Ishikawa (cell line): Measurements from ENCODE around the gene TLE1.

Experiments used
- CEBPB ChIP-seq: IDR thresholded peaks from 2 replicates; pipeline ENCODE4 v1.6.1; 2012
- CREB1 ChIP-seq: IDR thresholded peaks from 2 replicates; pipeline ENCODE4 v1.6.1; 2012; ENCODE audit warnings: low read depth
- TAF1 ChIP-seq: IDR thresholded peaks from 2 replicates; pipeline ENCODE4 v1.6.1; 2012; ENCODE audit warnings: low read depth, mild to moderate bottlenecking
- TCF12 ChIP-seq: IDR thresholded peaks from 2 replicates; pipeline ENCODE4 v1.6.1; 2012; ENCODE audit warnings: low read depth
- TEAD4 ChIP-seq: IDR thresholded peaks from 2 replicates; pipeline ENCODE4 v1.6.1; 2012
- ZBTB7A ChIP-seq: IDR thresholded peaks from 2 replicates; pipeline ENCODE4 v1.6.1; 2012; ENCODE audit warnings: low read depth
- TF ChIP-seq, protein P1 (sequence below): IDR thresholded peaks from 2 replicates; pipeline ENCODE4 v1.6.1; 2012; ENCODE audit warnings: low read depth, mild to moderate bottlenecking
- TF ChIP-seq, protein P2 (sequence below): IDR thresholded peaks from 2 replicates; pipeline ENCODE4 v1.6.1; 2012

DNA sequence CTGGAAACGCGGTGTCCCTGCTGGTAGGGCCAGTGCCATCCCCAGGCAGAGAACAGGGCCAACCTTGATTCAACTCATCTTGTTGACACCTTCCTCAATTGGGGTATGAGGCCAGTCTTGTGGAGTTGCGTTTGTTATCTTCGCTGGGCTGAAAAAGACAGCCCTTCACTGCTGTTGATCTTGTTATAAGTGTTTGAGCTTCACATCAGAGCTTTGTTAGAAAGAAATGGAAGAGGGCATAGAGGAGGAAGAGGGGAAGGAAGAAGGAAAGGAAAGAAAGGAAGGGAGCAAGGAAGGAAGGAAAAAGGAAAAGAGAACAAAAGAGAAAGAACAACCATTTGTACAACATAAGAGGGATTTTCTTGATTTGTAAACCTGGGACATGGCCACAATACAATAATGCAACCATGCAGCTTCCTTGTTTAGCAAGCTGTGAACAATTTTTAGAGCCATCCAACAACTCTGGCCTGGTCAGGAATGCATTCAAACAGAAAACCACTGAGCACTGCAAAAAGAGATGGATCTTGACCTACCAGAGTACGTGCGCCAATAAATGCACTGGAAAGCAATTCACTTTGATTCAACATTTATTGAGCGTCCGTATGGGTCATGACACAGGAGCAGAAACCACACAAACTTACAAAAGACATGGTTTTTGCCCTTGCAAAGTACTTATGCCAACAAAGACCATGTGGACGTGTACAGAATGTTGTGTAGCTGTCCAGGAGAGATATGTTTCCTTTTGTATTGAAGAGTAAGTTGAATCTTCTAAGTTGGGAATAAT lies 152.9 kb downstream of the TLE1 start:
- TF ChIP-seq TAF1 (no peak), CEBPB (no peak), CREB1 (no peak), ZBTB7A (no peak), TCF12 (no peak), TEAD4 (no peak)
- TF ChIP-seq, protein P1, sequence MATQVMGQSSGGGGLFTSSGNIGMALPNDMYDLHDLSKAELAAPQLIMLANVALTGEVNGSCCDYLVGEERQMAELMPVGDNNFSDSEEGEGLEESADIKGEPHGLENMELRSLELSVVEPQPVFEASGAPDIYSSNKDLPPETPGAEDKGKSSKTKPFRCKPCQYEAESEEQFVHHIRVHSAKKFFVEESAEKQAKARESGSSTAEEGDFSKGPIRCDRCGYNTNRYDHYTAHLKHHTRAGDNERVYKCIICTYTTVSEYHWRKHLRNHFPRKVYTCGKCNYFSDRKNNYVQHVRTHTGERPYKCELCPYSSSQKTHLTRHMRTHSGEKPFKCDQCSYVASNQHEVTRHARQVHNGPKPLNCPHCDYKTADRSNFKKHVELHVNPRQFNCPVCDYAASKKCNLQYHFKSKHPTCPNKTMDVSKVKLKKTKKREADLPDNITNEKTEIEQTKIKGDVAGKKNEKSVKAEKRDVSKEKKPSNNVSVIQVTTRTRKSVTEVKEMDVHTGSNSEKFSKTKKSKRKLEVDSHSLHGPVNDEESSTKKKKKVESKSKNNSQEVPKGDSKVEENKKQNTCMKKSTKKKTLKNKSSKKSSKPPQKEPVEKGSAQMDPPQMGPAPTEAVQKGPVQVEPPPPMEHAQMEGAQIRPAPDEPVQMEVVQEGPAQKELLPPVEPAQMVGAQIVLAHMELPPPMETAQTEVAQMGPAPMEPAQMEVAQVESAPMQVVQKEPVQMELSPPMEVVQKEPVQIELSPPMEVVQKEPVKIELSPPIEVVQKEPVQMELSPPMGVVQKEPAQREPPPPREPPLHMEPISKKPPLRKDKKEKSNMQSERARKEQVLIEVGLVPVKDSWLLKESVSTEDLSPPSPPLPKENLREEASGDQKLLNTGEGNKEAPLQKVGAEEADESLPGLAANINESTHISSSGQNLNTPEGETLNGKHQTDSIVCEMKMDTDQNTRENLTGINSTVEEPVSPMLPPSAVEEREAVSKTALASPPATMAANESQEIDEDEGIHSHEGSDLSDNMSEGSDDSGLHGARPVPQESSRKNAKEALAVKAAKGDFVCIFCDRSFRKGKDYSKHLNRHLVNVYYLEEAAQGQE = no peak
- TF ChIP-seq, protein P2, sequence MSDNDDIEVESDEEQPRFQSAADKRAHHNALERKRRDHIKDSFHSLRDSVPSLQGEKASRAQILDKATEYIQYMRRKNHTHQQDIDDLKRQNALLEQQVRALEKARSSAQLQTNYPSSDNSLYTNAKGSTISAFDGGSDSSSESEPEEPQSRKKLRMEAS = no peak
